GM19238 (cell line): ENCODE results near the gene CAMK2B.
"Not testable (repeated sequence)": the region's sequence is repeated elsewhere in the genome, so short reads cannot be mapped to it uniquely, and the experiment has no call there.

Experiments
- DNase-seq: peaks from one replicate; pipeline ENCODE4 v3.0.0; 2011; ENCODE audit warnings: low spot score; ENCODE audit not compliant: insufficient read length

Gene CAMK2B

DNA sequence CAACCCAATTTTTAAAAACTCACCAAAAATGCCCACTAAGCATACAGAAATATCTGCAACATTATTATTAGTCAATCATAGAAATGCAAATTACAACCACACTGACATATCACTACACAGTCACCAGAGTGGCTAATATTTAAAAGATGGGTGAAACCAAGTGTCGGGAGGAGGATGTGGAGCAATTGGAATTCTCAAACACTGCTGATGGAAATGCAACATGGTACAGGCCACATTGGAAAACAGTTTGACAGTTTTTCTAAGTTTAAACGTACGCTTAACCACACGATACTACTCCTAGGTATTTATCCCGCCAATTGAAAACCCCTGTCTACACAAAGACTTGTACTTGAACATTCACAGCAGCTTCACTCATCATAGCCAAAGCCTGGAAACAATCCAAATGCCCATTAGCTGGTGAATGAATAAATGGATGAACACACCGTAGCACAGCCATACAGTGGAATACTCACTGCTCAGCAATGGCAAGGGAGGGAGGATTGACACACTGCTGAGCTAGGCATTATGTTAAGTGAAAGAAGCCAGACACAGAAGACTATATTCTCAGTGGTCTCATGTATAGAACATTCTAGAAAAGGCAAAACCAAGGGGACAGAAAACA lies 152.5 kb downstream of the CAMK2B start:
- DNase-seq: no peak

DNA sequence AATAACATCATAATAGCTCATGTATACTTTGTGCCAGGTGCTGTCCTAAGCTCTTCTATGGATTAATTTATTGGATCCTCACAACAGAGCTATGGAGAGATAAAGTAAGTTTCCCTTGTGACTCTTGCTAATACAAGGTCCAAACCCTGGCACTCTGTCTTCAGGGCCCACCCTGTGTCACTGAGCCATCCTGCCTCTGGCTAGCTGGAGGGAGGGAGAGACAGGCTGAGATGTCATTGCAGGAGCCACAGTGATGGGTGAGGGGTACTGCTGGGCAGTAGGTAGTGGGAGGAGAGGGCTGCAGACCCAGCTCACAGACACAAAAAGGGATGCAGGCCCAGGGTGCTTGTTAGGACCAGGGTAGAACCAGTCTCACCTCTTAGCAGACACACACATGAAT lies 153.0 kb downstream of the CAMK2B start:
- no peak for DNase-seq

DNA sequence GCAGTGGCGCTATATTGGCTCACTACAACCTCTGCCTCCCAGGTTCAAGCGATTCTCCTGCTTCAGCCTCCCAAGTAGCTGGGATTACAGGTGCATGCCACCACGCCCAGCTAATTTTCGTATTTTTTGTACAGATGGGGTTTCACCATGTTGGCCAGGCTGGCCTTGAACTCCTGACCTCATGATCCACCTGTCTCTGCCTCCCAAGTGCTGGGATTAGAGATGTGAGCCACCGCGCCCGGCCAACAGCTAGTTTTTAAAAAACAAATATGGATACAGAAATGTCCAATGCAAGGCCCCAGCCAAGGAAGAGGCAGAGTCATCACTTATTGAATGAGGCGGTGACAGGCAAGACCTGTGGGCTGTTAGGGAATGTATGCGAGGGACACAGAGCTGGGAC lies 153.5 kb downstream of the CAMK2B start:
- DNase-seq: not testable (repeated sequence)

- no peak for DNase-seq
These were observed 157.5 kb downstream of the CAMK2B start for GRCh38 chr7:44167920-44168319.
